Endometrial microvascular endothelial cells (primary cell): ENCODE measurements around the gene PACRG. TPM values are rescaled to one million over a fixed set of nuclear protein-coding genes. Genes with fewer than 3 reads are reported as not detected.
"Not testable (repeated sequence)": the region's sequence is repeated elsewhere in the genome, so short reads cannot be mapped to it uniquely, and the experiment has no call there.

Experiments
- in situ Hi-C: cut with HindIII; loops from 2 replicates; pipeline ENCODE4 v1.10.0; 2017; ENCODE audit warnings: low sequenced_read_pairs, low pct_unique_long_range_greater_than_20kb; ENCODE audit errors: inconsistent ontology term
- total RNA-seq: library from RNA; depleted of rRNA; stranded (reverse); fragments of >200 nt; gene quantifications from one replicate; pipeline ENCODE4 v1.2.3, GENCODE V29; 2015; ENCODE audit errors: inconsistent ontology term

The PACRG gene
- not detected for total RNA-seq

GRCh38 chr6:162727322-162728182 is at the start of gene PACRG, which contains the start of gene PRKN:
TSS of gene PACRG (plus strand) at chr6:162727974.
TSS of gene PRKN (minus strand) at chr6:162727766.
- in situ Hi-C loops: no loop called here

GRCh38 chr6:162678896-162679295 is 48.9 kb upstream of the PACRG start:
- in situ Hi-C loops: not testable (repeated sequence)

GRCh38 chr6:162679681-162680080 is 48.1 kb upstream of the PACRG start:
- in situ Hi-C loops: no loop called here

- in situ Hi-C loops: no loop called here
Observed at GRCh38 chr6:162680367-162680766, 47.4 kb upstream of the PACRG start.

- in situ Hi-C loops: no loop called here
Observed at GRCh38 chr6:162680871-162681270, 46.9 kb upstream of the PACRG start.

GRCh38 chr6:162681447-162681846 is 46.3 kb upstream of the PACRG start:
- in situ Hi-C loops: no loop called here

- in situ Hi-C loops: no loop called here
Observed at GRCh38 chr6:162683135-162683534, 44.6 kb upstream of the PACRG start.

GRCh38 chr6:162684052-162684451 is 43.7 kb upstream of the PACRG start:
- in situ Hi-C loops: no loop called here

- in situ Hi-C loops: no loop called here
Observed at GRCh38 chr6:162684961-162685360, 42.8 kb upstream of the PACRG start.

- in situ Hi-C loops: no loop called here
Observed at GRCh38 chr6:162685586-162685985, 42.2 kb upstream of the PACRG start.

- in situ Hi-C loops: no loop called here
Observed at GRCh38 chr6:162688751-162689345, 38.9 kb upstream of the PACRG start.

- in situ Hi-C loops: no loop called here
Observed at GRCh38 chr6:162690158-162690557, 37.6 kb upstream of the PACRG start.

GRCh38 chr6:162697872-162698403 is 29.8 kb upstream of the PACRG start:
- in situ Hi-C loops: no loop called here

GRCh38 chr6:162698440-162698839 is 29.3 kb upstream of the PACRG start:
- in situ Hi-C loops: no loop called here

GRCh38 chr6:162699961-162700360 is 27.8 kb upstream of the PACRG start:
- in situ Hi-C loops: no loop called here

GRCh38 chr6:162700966-162701365 is 26.8 kb upstream of the PACRG start:
- in situ Hi-C loops: no loop called here

- in situ Hi-C loops: no loop called here
Observed at GRCh38 chr6:162701551-162701950, 26.2 kb upstream of the PACRG start.

GRCh38 chr6:162702446-162702845 is 25.3 kb upstream of the PACRG start:
- in situ Hi-C loops: no loop called here

GRCh38 chr6:162704001-162704400 is 23.8 kb upstream of the PACRG start:
- in situ Hi-C loops: no loop called here

GRCh38 chr6:162705736-162706135 is 22.0 kb upstream of the PACRG start:
- in situ Hi-C loops: no loop called here
